K562 (cell line): ENCODE measurements around the gene LDLRAD1. TPM values are rescaled to one million over a fixed set of nuclear protein-coding genes. Genes with fewer than 3 reads are reported as not detected.
A peak's percentile ranks its signal among the peaks of the same experiment; 100 is the strongest.

ENCODE experiments used
- COPS2 ChIP-seq: fragments of 450-650 bp; conservative IDR thresholded peaks from 2 replicates; pipeline ENCODE4 v1.6.1; 2016; ENCODE audit warnings: mild to moderate bottlenecking, moderate library complexity
- ERF ChIP-seq: fragments of 450-650 bp; formaldehyde crosslinking; IDR thresholded peaks from 2 replicates; pipeline ENCODE4 v1.4.0; 2020; ENCODE audit warnings: mild to moderate bottlenecking, mixed read lengths
- ETV5 ChIP-seq: sonication (generic); formaldehyde crosslinking; IDR thresholded peaks from 2 replicates; pipeline ENCODE4 v1.4.0; 2020; ENCODE audit warnings: low read depth, mild to moderate bottlenecking, missing genetic modification reagents
- FOXP1 ChIP-seq: sonication (generic); formaldehyde crosslinking; IDR thresholded peaks from 2 replicates; pipeline ENCODE4 v1.8.0; 2022; ENCODE audit warnings: mild to moderate bottlenecking, missing genetic modification reagents
- FOXP4 ChIP-seq: sonication (generic); formaldehyde crosslinking; IDR thresholded peaks from 2 replicates; pipeline ENCODE4 v1.8.0; 2022; ENCODE audit warnings: mild to moderate bottlenecking, missing genetic modification reagents, borderline replicate concordance
- KLF16 ChIP-seq: IDR thresholded peaks from 2 replicates; pipeline ENCODE4 v1.6.1; 2016; ENCODE audit warnings: antibody characterized with exemption
- NCOA2 ChIP-seq, 2 experiments: fragments of 450-650 bp; IDR thresholded peaks; 2 replicates each; pipeline ENCODE4 v1.6.1; 2018; ENCODE audit warnings: mild to moderate bottlenecking in 2 of 2, moderate library complexity in 1 of 2; ENCODE audit not compliant: partially characterized antibody in 2 of 2
- POLR2G ChIP-seq: fragments of 200-400 bp; formaldehyde crosslinking; IDR thresholded peaks from 2 replicates; pipeline ENCODE4 v1.6.1; 2017; ENCODE audit warnings: low read depth, mild to moderate bottlenecking, antibody characterized with exemption, low read length, moderate library complexity
- RBBP5 ChIP-seq: fragments of 200-600 bp; sonication (generic); IDR thresholded peaks from 2 replicates; pipeline ENCODE4 v1.6.1; 2012; ENCODE audit warnings: borderline replicate concordance, mild to moderate bottlenecking, low read length, control low read depth, inconsistent platforms; ENCODE audit not compliant: insufficient read depth, poor library complexity, severe bottlenecking
- SLC30A9 ChIP-seq: fragments of 250-450 bp; sonication (Bioruptor Pico); IDR thresholded peaks from 2 replicates; pipeline ENCODE4 v1.8.0; 2022; ENCODE audit warnings: mild to moderate bottlenecking, moderate library complexity
- SRSF7 ChIP-seq: fragments of 200-400 bp; formaldehyde crosslinking; optimal IDR thresholded peaks from 2 replicates; pipeline ENCODE3; 2017; ENCODE audit warnings: mild to moderate bottlenecking, low read depth, low read length
- THAP12 ChIP-seq: fragments of 250-450 bp; sonication (Bioruptor Pico); IDR thresholded peaks from 2 replicates; pipeline ENCODE4 v1.9.0; 2021; ENCODE audit warnings: mild to moderate bottlenecking, inconsistent platforms
- ZNF23 ChIP-seq: fragments of 250-450 bp; sonication (Bioruptor Pico); IDR thresholded peaks from 2 replicates; pipeline ENCODE4 v1.4.0; 2020; ENCODE audit warnings: mild to moderate bottlenecking
- ZNF407 ChIP-seq: fragments of 450-650 bp; IDR thresholded peaks from 2 replicates; pipeline ENCODE4 v1.6.1; 2016; ENCODE audit warnings: low read depth
- polyA plus RNA-seq, 8 experiments: library from polyadenylated mRNA; depleted of rRNA in 4 of 8; stranded (reverse) in 5 of 8; unstranded in 3 of 8; fragments of >200 nt; fragmentation: Nextera tagmentation in 2 of 8; fragmentation: Illumina TruSeq in 1 of 8; extraction: Ambion mirVana in 2 of 8; extraction: Trizol in 1 of 8; gene quantifications; 2 replicates each; pipeline versions ENCODE4 v1.2.1 to v1.2.3, GENCODE V29; 2011 to 2014; ENCODE audit warnings: inconsistent platforms in 1 of 8, missing spikeins in 1 of 8
- total RNA-seq, 7 experiments: library from RNA; depleted of rRNA in 6 of 7; stranded (reverse); fragments of >200 nt in 6 of 7; fragmentation: Illumina TruSeq in 2 of 7; extraction: Trizol in 2 of 7; gene quantifications; 2 replicates each; pipeline versions ENCODE4 v1.2.1 to v1.2.3, GENCODE V29; 2011 to 2021; ENCODE audit warnings: low replicate concordance in 1 of 7

LDLRAD1 gene
- total and polyA plus RNA-seq, 9 of the 15 experiments (the other 6 are each of a cell fraction or from before 2014, with no cell fraction given): not detected

- TF ChIP-seq KLF16 (no peak), RBBP5 (no peak), ZNF407 (no peak), ERF (CRISPR knock-in tag) (0 out of 2 replicates have a peak, but pooled peaks have one; percentile 1), POLR2G (peak; percentile 91), SLC30A9 (CRISPR knock-in tag) (no peak), SRSF7 (no peak), THAP12 (CRISPR knock-in tag) (no peak), FOXP1 (CRISPR knock-in tag) (peak; percentile 86; the same call in 1 of the 2 replicates), FOXP4 (no peak; the same call in 1 of the 2 replicates), COPS2 (no peak), ZNF23 (CRISPR knock-in tag) (no peak), ETV5 (no peak; the same call in 1 of the 2 replicates), NCOA2 (IDR thresholded peaks at IDR 0.05; ENCODE audit: partially characterized antibody in 2 of 2) (no peak)
These were observed 35.2 kb upstream of the LDLRAD1 start, which contains the start of the genes TCEANC2 and TMEM59 (continued) for GRCh38 chr1:54052934-54053744.
